T-helper 2 cell treated with Interferon-gamma antibody and Interleukin-4, amounts not matched to agents 5 μg/mL and 100 μg/mL, for 36 hours (primary cell): ENCODE data around the gene KDM3A.

Experiments used
- DNase-seq: peaks from one replicate; pipeline ENCODE4 v3.0.0; 2021; ENCODE audit warnings: low spot score
- H3K27ac Mint-ChIP-seq: one replicate; pipeline ENCODE4 v1.8.0; 2021; ENCODE audit warnings: mild to moderate bottlenecking, mixed read lengths
- H3K27me3 Mint-ChIP-seq: one replicate; pipeline ENCODE4 v1.8.0; 2021; ENCODE audit warnings: low read depth, mixed read lengths
- H3K36me3 Mint-ChIP-seq: one replicate; pipeline ENCODE4 v1.8.0; 2021; ENCODE audit warnings: low read depth, mixed read lengths
- H3K4me1 Mint-ChIP-seq: one replicate; pipeline ENCODE4 v1.8.0; 2021; ENCODE audit warnings: low read depth, mixed read lengths
- H3K4me3 Mint-ChIP-seq: one replicate; pipeline ENCODE4 v1.8.0; 2022; ENCODE audit warnings: mild to moderate bottlenecking, moderate library complexity, mixed read lengths
- H3K9me3 Mint-ChIP-seq: one replicate; pipeline ENCODE4 v1.8.0; 2021; ENCODE audit warnings: mixed read lengths

Gene KDM3A

GRCh38 chr2:86440631-86441391 lies at the start of gene KDM3A:
KDM3A (plus strand) TSS chr2:86441371; CDS start chr2:86442048, 677 bp downstream.
- Mint-ChIP-seq H3K27ac (peak within 1 kb of the TSS; percentile 98), H3K36me3 (peaks cover 52% of the 10 kb centered on the region), H3K27me3 (peaks cover 5% of the 10 kb centered on the region), H3K9me3 (peaks cover 40% of the 10 kb centered on the region), H3K4me1 (peaks cover 40% of the 10 kb centered on the region), H3K4me3 (peak within 1 kb of the TSS; percentile 96)
- DNase-seq = peak; percentile 99

- Mint-ChIP-seq H3K4me1 (peaks cover 10% of the 10 kb centered on the region), H3K36me3 (peaks cover 2% of the 10 kb centered on the region), H3K27me3 (peaks cover 6% of the 10 kb centered on the region), H3K4me3 (no peak overlapping the region), H3K9me3 (peaks cover 7% of the 10 kb centered on the region), H3K27ac (no peak overlapping the region)
- no peak for DNase-seq
Observed at GRCh38 chr2:86392873-86393518, 48.2 kb upstream of the KDM3A start.

DNA sequence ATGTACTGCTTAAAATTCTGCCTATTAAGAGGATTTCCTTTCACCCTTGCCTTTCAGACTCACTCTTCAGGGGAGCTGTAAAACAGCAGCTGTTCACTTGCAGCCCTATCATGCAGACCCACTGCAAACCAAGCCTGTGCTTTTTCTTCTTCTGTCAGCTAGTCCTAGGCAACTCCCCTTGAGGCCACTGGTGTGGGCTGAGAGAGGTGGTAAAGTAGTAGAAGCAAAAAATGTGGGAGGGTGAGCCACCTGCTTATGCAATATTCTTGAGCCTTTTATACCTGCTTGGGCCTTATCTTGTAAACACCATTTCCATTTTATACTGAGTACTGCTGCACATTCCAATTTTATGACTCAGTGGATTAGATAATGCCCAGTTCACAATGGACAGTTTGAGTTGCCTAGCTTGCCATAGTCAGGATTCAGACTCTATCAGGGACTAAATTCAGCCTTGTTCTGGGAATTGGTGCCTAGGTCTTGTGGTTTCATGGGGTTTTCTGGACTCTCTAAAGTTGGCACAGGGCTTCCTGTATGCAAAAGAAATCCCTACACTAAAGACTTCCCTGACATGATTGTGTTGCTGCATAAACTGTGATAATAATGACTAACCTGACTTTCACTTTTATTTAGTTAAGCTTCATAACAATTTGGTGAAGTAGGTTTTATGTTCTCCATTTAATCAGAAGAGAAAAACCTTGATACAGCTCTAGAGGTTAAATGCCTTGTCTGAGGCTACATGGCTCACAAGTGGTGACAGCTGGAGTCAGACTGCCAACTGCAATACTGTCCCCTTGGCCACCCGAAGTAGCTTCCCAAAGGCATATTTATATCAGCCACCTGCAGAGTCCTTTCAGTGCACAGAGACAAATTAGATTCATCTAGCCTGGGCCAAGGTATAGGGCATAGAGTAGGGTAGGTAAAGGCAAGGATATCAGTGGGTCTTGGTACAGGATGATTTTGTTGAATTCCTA lies 47.4 kb upstream of the KDM3A start:
- peaks cover 2% of the 10 kb centered on the region for H3K36me3 Mint-ChIP-seq
- peaks cover 10% of the 10 kb centered on the region for H3K4me1 Mint-ChIP-seq
- no peak overlapping the region for H3K4me3 Mint-ChIP-seq
- H3K27me3 Mint-ChIP-seq = peaks cover 5% of the 10 kb centered on the region
- no peak for DNase-seq
- H3K27ac Mint-ChIP-seq = no peak overlapping the region
- peaks cover 7% of the 10 kb centered on the region for H3K9me3 Mint-ChIP-seq

DNA sequence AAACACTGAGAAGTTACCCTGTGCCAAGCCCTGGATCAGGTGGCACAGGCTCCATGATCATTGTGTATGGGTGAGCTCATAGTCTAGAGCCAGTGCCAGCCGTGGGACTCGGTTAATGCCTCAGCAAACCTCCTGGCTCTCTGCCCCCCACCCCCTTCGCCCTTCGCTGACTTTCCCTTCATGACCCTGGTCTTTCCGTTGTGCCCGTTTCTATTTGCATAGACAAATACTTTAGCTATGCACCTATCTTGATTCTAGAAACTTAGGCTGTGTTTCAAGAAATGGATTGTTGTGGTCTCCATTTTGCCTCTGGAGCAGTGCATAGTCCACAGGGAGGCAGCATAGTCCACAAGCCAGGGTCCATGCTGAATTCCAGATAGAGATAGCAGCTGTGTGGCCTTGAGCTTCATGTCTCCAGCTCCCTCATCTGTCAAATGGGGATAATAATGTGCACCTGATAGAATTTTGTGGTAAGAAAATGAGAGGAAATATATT lies 44.8 kb upstream of the KDM3A start:
- no peak for DNase-seq
- no peak overlapping the region for H3K4me3 Mint-ChIP-seq
- peaks cover 5% of the 10 kb centered on the region for H3K9me3 Mint-ChIP-seq
- peaks cover 3% of the 10 kb centered on the region for H3K27me3 Mint-ChIP-seq
- H3K27ac Mint-ChIP-seq = no peak overlapping the region
- H3K4me1 Mint-ChIP-seq = peaks cover 10% of the 10 kb centered on the region
- H3K36me3 Mint-ChIP-seq = no peaks in the 10 kb centered on the region

GRCh38 chr2:86397986-86398385 lies 43.2 kb upstream of the KDM3A start:
- Mint-ChIP-seq H3K27ac (no peak overlapping the region), H3K4me1 (peaks cover 10% of the 10 kb centered on the region), H3K4me3 (no peak overlapping the region), H3K27me3 (peaks cover 3% of the 10 kb centered on the region), H3K36me3 (no peaks in the 10 kb centered on the region), H3K9me3 (no peaks in the 10 kb centered on the region)
- no peak for DNase-seq

GRCh38 chr2:86398500-86399474 lies 42.4 kb upstream of the KDM3A start:
- Mint-ChIP-seq H3K9me3 (no peaks in the 10 kb centered on the region), H3K4me3 (no peak overlapping the region), H3K27me3 (peaks cover 3% of the 10 kb centered on the region), H3K36me3 (no peaks in the 10 kb centered on the region), H3K4me1 (peaks cover 5% of the 10 kb centered on the region), H3K27ac (no peak overlapping the region)
- DNase-seq = no peak

- Mint-ChIP-seq H3K4me1 (no peaks in the 10 kb centered on the region), H3K27me3 (peaks cover 3% of the 10 kb centered on the region), H3K4me3 (no peak overlapping the region), H3K36me3 (no peaks in the 10 kb centered on the region), H3K9me3 (no peaks in the 10 kb centered on the region), H3K27ac (no peak overlapping the region)
- DNase-seq = no peak
Observed at GRCh38 chr2:86400321-86400720, 40.9 kb upstream of the KDM3A start.

DNA sequence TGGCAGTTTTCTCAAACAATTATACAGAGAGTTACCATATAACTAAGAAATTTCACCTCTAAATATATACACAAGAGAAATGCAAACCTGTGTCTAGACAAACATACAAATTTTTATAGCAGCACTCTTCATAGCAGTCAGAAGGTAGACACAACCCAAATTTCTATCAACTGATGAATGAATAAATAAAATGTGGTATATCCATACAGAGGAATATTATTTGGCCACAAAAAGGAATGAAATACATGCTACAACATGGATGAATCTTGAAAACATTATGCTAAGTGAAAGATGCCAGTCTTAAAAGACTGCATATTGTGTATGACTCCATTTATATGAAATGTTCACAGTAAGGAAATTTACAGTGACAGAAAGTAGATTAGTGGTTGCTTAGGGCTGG lies 30.6 kb upstream of the KDM3A start:
- Mint-ChIP-seq H3K27ac (no peak overlapping the region), H3K36me3 (no peaks in the 10 kb centered on the region), H3K4me1 (peaks cover 3% of the 10 kb centered on the region), H3K4me3 (no peak overlapping the region), H3K27me3 (peaks cover 25% of the 10 kb centered on the region), H3K9me3 (peaks cover 4% of the 10 kb centered on the region)
- no peak for DNase-seq

DNA sequence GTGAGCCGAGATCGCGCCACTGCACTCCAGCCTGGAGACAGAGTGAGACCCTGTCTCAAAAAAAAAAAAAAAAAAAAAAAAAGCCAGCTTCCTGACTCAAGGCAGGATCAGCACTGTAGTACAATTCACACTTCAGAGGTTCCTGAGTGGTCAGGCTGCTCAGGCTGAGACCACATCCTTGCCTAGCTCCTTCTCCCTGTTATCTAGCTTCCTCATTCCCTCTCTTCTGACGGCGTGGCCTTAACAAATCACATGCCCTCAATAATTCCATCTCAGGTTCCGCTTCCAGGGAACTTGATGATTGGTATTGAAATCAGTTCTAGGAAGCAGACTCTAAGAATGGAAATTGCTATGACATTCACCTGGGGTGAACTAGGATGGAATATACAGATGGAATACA lies 29.8 kb upstream of the KDM3A start:
- peaks cover 4% of the 10 kb centered on the region for H3K9me3 Mint-ChIP-seq
- H3K36me3 Mint-ChIP-seq = no peaks in the 10 kb centered on the region
- peaks cover 30% of the 10 kb centered on the region for H3K27me3 Mint-ChIP-seq
- no peak for DNase-seq
- H3K4me1 Mint-ChIP-seq = peaks cover 3% of the 10 kb centered on the region
- H3K27ac Mint-ChIP-seq = no peak overlapping the region
- no peak overlapping the region for H3K4me3 Mint-ChIP-seq

- Mint-ChIP-seq H3K27me3 (peaks cover 30% of the 10 kb centered on the region), H3K4me1 (peaks cover 3% of the 10 kb centered on the region), H3K27ac (no peak overlapping the region), H3K9me3 (peaks cover 4% of the 10 kb centered on the region), H3K4me3 (no peak overlapping the region), H3K36me3 (no peaks in the 10 kb centered on the region)
- no peak for DNase-seq
Observed at GRCh38 chr2:86412007-86412406, 29.2 kb upstream of the KDM3A start.

GRCh38 chr2:86413296-86414094 lies 27.7 kb upstream of the KDM3A start:
- peaks cover 4% of the 10 kb centered on the region for H3K9me3 Mint-ChIP-seq
- no peak overlapping the region for H3K4me3 Mint-ChIP-seq
- no peaks in the 10 kb centered on the region for H3K4me1 Mint-ChIP-seq
- peaks cover 30% of the 10 kb centered on the region for H3K27me3 Mint-ChIP-seq
- no peak for DNase-seq
- no peaks in the 10 kb centered on the region for H3K36me3 Mint-ChIP-seq
- no peak overlapping the region for H3K27ac Mint-ChIP-seq

GRCh38 chr2:86414996-86415395 lies 26.2 kb upstream of the KDM3A start:
- Mint-ChIP-seq H3K9me3 (peaks cover 4% of the 10 kb centered on the region), H3K27ac (no peak overlapping the region), H3K4me1 (no peaks in the 10 kb centered on the region), H3K36me3 (no peaks in the 10 kb centered on the region), H3K4me3 (no peak overlapping the region), H3K27me3 (peaks cover 28% of the 10 kb centered on the region)
- DNase-seq = no peak
